ENCODE results near the gene DYNLL2. TPM values are rescaled to one million over a fixed set of nuclear protein-coding genes. Genes with fewer than 3 reads are reported as not detected.
"Not testable (repeated sequence)": the region's sequence is repeated elsewhere in the genome, so short reads cannot be mapped to it uniquely, and the experiment has no call there.

Gene DYNLL2
- total RNA-seq, 3 donors from 2014 or later: 33.9 to 53.2 (median 33.9) TPM

DNA sequence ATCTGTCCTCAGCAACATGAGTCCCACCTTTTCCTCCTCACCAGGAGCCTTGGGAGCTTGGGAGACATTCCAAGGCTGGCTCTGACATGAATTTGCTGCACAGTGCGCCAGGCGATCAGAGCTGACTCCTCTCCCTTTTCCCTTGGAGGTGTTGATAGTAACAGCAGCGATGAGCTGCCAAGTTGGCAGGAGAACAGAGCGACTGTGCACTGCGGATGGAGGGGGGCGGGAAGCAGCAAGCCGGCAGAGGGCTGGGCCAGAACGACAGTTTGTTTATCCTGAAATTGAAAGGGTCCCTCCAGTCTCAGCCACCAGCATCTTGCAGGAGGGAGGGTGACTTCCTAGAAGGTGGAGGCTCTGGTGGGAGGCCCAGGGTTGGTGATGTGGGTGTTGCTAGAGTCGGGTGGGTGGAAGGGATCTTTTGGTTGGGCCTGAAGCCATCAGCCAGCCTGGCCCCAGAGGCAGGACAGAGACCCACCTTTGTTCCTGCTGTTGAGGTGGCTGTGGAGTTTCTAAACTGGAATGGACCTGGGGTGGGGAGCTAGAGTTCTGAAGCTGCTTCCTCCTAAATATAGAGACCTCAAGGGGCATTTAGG, 22.5 kb upstream of the DYNLL2 start:
- peak in 2 of 3 donors; percentile 12 to 31 for DNase-seq
- Histone ChIP-seq H3K4me1 (ENCODE audit: low read depth) (no peaks in the 10 kb centered on the region), H3K4me3 (no peak overlapping the region), H3K36me3 (ENCODE audit: low read depth) (no peaks in the 10 kb centered on the region), H3K9me3 (no peaks in the 10 kb centered on the region)
- no peak for ATAC-seq
- intact Hi-C loops (cut with DNase I, micrococcal nuclease): no loop called here
- TF ChIP-seq, protein P1, sequence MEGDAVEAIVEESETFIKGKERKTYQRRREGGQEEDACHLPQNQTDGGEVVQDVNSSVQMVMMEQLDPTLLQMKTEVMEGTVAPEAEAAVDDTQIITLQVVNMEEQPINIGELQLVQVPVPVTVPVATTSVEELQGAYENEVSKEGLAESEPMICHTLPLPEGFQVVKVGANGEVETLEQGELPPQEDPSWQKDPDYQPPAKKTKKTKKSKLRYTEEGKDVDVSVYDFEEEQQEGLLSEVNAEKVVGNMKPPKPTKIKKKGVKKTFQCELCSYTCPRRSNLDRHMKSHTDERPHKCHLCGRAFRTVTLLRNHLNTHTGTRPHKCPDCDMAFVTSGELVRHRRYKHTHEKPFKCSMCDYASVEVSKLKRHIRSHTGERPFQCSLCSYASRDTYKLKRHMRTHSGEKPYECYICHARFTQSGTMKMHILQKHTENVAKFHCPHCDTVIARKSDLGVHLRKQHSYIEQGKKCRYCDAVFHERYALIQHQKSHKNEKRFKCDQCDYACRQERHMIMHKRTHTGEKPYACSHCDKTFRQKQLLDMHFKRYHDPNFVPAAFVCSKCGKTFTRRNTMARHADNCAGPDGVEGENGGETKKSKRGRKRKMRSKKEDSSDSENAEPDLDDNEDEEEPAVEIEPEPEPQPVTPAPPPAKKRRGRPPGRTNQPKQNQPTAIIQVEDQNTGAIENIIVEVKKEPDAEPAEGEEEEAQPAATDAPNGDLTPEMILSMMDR (IDR thresholded peaks at IDR 0.05): no peak

DNA sequence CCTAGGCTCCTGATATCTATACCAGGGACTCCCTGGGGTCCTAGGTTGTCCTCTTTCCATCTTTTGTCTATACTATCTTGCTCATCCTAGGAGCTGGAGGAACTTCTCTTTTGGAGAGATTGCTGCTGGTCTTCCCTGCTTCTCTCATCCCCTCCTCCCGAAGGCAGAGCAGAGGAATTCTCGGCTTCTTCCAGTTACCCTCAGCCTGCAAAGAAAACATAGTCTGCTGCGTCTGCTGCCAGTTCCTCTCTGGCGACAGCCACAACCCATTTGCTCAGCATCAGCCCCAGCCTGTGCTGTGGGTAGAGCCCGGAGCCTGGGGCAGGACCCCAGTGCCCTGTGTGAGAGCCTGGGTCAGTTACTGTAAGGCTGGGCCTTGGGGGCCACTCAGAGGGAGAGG, 21.5 kb upstream of the DYNLL2 start:
- Histone ChIP-seq H3K4me3 (no peak overlapping the region), H3K36me3 (ENCODE audit: low read depth) (no peaks in the 10 kb centered on the region), H3K4me1 (ENCODE audit: low read depth) (no peaks in the 10 kb centered on the region), H3K9me3 (no peaks in the 10 kb centered on the region)
- TF ChIP-seq, protein P1 (IDR thresholded peaks at IDR 0.05): no peak
- ATAC-seq: no peak
- no peak for DNase-seq
- intact Hi-C loops (cut with DNase I, micrococcal nuclease): no loop called here

- intact Hi-C loops (cut with DNase I, micrococcal nuclease): no loop called here
- ATAC-seq (no peak), DNase-seq (no peak)
- H3K36me3 ChIP-seq (ENCODE audit: low read depth): no peaks in the 10 kb centered on the region
- no peak overlapping the region for H3K4me3 ChIP-seq
- H3K9me3 ChIP-seq: no peaks in the 10 kb centered on the region
- TF ChIP-seq, protein P1 (IDR thresholded peaks at IDR 0.05): no peak
- H3K4me1 ChIP-seq (ENCODE audit: low read depth): no peaks in the 10 kb centered on the region
Observed at GRCh38 chr17:58065238-58065637, 18.0 kb upstream of the DYNLL2 start.

DNA sequence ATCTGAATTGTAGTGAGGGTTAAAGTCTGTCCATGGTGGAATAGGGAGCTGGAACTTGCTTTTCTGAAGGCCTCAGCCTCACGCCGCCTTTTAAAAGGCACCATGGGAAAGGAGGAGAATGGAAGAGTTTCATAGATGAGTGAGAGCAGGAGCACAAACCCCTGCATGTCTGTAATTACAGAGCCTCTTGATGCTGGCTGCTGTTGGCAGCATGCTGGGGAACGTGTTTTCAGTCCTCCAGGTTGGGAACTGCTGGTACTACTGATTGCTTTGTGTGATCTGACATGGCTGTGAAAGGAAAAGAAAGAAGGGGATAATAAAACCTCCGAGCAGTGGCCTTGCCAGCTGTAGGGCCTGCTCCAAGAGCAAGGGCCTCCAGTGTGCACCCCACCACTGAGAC, 16.8 kb upstream of the DYNLL2 start:
- intact Hi-C loops (cut with DNase I, micrococcal nuclease): no loop called here
- TF ChIP-seq, protein P1 (IDR thresholded peaks at IDR 0.05): no peak
- Histone ChIP-seq H3K36me3 (ENCODE audit: low read depth) (no peaks in the 10 kb centered on the region), H3K4me3 (no peak overlapping the region), H3K9me3 (no peaks in the 10 kb centered on the region), H3K4me1 (ENCODE audit: low read depth) (no peaks in the 10 kb centered on the region)
- DNase-seq (no peak), ATAC-seq (no peak)

GRCh38 chr17:58072862-58073261, 10.4 kb upstream of the DYNLL2 start:
- ATAC-seq (no peak), DNase-seq (no peak)
- intact Hi-C loops (cut with DNase I, micrococcal nuclease): no loop called here
- no peaks in the 10 kb centered on the region for H3K9me3 ChIP-seq
- H3K36me3 ChIP-seq (ENCODE audit: low read depth): no peaks in the 10 kb centered on the region
- TF ChIP-seq, protein P1 (IDR thresholded peaks at IDR 0.05): no peak
- no peaks in the 10 kb centered on the region for H3K4me1 ChIP-seq (ENCODE audit: low read depth)
- H3K4me3 ChIP-seq: no peak overlapping the region

GRCh38 chr17:58073266-58073665, 10.0 kb upstream of the DYNLL2 start:
- H3K9me3 ChIP-seq; DNase-seq; intact Hi-C loops (cut with DNase I, micrococcal nuclease); H3K36me3 ChIP-seq (ENCODE audit: low read depth); H3K4me3 ChIP-seq; H3K4me1 ChIP-seq (ENCODE audit: low read depth); ATAC-seq: not testable (repeated sequence)

GRCh38 chr17:58074406-58074805, 8.8 kb upstream of the DYNLL2 start:
- H3K9me3 ChIP-seq; ATAC-seq; intact Hi-C loops (cut with DNase I, micrococcal nuclease); H3K4me3 ChIP-seq; H3K36me3 ChIP-seq (ENCODE audit: low read depth); H3K4me1 ChIP-seq (ENCODE audit: low read depth); DNase-seq: not testable (repeated sequence)
